ENCODE data around the gene KRTAP16-1.

KRTAP16-1 gene

DNA sequence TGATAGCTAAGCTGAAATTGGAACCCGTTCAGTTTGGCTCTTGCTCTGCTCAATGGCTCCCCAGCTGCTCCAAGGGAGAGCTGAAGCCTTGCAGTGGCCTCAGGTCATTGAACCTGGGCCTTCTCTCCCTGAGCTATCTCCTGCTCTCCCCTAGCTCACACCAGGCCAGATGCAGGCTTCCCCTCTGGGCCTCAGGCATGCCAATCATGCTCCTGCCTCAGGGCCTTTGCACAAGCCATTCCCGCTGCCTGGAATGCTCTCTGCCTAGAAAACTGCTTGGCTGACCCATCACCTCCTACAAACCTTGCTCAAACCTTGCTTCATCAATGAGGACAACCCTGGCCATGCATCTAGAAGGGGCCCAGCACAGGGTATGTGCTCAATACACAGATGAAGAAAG is 23.1 kb upstream of the KRTAP16-1 start:
- no peak for DNase-seq
- in situ Hi-C loops (cut with MboI; ENCODE audit: low pct_unique_long_range_greater_than_20kb, low sequenced_read_pairs), result no loop called here

DNA sequence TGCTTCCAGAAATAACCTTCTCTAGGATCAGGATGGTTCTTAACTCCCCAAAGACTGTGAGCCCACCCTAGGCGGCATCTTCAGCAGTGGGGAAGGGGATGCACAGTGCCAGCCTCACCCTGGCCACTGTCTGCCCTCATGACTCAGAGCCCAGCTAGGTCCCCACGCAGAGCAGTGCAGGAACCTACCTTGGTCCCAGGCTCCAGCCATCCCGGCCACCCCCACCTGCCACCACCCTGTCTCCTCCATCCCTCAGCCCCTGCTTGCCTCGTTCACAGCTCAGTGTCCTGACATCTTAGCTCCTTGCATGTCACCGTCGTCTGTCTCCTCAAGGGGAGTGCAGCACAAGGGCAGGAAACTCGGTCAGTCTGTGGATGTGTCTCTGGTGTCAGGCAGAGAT is 22.5 kb upstream of the KRTAP16-1 start:
- no peak for DNase-seq
- in situ Hi-C loops (cut with MboI; ENCODE audit: low pct_unique_long_range_greater_than_20kb, low sequenced_read_pairs), result no loop called here

DNA sequence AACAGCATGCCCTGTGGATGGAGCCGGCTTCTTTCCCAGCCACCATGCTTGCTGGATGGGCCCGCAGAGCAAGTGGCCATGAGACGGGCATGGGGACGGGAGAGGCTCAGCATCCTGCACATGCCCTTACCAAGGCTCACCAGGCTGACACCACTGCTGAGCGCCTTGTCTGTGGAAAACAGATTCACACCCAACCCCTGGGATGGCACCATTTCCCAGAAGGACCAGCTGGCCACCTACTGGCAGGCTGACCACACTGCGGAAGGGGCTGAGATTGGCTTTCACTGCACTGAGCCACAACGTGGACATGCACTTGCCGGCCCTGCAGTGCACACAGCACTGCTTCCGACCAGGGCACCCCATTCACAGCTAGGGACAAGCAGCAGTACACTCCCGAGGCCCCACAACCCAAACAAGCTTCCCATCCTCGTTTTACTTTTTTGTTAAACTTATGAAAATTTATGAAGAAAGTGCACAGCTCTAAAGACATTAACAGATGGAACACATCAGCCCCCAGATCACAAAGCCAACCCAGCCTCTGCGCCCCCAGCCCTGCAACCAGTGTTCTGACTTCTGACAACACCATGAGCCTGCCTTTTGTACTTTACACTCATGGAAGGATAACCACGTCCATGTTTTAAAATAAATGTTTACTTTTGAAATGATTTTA is 20.3 kb upstream of the KRTAP16-1 start:
- in situ Hi-C loops (cut with MboI; ENCODE audit: low pct_unique_long_range_greater_than_20kb, low sequenced_read_pairs), result no loop called here
- DNase-seq, result peak; percentile 30

DNA sequence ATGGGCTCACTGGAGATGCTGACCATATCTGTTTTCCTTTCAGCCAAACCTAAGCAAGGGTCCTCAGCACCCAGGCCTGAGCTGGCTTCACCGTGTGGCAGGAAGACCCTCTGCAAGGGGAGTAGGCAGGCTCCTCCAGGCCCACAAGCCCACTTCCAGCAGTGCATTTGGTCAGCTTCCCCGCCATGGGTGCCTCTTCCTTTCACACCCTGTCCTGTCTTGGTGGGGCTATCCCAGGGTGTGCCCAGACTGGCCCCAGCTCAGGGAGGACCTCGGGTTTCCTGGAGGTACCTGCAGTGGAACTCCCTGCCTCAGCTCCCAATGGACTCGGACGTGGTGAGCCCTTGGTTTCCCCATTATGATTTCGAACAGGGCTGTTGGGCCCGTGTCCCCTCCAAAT is 19.1 kb upstream of the KRTAP16-1 start:
- DNase-seq, result no peak
- in situ Hi-C loops (cut with MboI; ENCODE audit: low pct_unique_long_range_greater_than_20kb, low sequenced_read_pairs), result no loop called here

DNA sequence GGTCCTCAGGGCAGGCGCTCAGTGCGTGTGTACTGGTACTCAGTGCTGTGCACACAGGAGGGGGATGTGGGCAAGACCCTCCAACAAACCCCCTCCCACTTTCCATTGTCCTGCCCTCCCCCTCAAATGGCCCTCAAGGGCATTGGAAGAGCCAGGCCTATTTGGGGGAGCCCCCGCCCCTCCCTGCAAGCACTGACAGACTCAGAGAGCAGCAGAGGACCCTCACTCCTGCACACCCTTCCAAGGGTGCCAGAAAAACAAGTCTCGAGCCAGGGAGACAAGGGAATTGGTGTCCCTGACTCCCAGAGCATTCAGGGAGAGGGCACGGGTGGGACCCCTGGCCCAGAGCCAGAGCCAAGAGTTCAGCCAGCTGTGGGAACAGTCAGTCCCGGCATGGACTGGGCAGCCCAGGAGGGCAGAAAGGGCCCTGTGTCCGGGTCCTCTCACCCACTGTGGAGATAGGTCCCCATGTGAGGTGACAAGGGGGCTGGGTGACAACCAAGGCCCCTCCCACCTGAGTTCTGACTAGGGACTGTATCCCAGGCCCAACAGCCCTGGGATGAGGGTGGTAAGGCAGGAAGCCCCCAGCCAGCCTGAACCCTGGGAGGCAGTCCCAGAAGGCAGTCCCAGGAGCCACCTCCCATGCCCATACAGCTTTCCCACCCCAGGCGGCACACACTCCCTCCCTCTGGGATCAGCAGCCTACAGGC is 18.5 kb upstream of the KRTAP16-1 start:
- in situ Hi-C loops (cut with MboI; ENCODE audit: low pct_unique_long_range_greater_than_20kb, low sequenced_read_pairs), result no loop called here
- no peak for DNase-seq

DNA sequence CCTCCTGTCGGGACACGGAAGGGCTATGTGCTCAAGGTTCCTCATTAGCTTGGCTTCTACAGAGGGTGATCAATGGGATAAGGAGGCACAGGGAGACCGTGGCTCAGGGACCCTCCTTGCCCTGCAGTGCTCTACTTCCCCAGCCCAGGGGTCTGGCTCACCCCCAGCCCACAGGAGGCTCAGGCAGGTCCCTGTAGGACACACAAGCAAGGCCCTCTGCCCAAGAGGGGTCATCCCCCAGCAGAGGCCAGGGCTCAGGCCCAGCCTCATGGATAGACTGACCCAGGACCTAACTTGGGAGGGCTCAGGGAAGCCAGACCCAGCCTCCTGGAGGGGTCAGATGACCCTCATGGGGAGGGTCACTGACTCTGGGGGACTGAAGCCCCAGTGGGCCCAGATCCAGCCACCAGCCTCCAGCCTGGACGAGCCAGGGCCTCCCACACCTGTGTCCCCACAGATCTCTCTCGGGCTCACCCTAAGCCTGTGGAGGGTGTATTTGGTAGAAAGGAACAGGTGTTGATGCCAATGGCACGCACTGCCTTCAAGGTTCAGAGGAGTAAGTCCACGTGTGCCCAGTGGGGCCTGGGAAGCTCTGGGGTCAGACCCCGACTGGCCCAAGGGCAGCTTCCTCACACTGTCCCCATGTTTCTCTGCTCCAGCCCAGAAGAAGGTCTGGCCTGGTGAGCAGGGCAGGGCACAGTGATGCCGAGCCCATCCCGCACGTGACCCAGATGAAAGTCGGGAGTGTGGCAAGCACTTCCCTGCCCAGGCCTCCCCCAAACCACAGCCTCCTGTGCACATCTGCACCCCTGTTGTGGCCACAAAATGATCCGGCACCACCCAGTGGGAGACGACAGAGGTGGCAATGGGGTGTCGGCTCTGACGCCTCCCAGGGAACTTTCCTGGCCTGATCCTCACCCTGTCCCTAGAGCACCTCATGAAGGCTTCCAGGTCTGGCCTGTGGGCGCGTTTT is 17.4 kb upstream of the KRTAP16-1 start:
- DNase-seq, result no peak
- in situ Hi-C loops (cut with MboI; ENCODE audit: low pct_unique_long_range_greater_than_20kb, low sequenced_read_pairs), result no loop called here

DNA sequence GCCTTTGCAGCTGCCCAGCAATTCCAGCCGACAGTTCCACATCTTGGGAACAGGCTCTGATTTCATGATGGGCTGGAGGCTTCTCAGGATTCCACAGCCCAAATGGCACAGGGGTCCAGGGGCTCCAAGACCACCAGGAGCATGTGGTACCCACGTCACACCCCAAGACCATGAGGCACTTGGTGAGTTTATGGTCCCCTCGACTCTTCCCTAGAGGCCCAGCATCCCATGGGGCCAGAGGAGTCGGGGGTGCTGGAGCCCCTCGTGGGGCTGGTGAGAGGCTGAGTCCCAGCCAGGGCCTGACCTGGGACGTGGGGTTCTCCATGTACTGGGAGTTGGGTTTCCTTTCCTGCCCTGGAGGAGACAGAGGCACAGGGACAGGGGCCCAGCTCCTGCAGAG is 16.5 kb upstream of the KRTAP16-1 start:
- in situ Hi-C loops (cut with MboI; ENCODE audit: low pct_unique_long_range_greater_than_20kb, low sequenced_read_pairs), result no loop called here
- DNase-seq, result no peak

DNA sequence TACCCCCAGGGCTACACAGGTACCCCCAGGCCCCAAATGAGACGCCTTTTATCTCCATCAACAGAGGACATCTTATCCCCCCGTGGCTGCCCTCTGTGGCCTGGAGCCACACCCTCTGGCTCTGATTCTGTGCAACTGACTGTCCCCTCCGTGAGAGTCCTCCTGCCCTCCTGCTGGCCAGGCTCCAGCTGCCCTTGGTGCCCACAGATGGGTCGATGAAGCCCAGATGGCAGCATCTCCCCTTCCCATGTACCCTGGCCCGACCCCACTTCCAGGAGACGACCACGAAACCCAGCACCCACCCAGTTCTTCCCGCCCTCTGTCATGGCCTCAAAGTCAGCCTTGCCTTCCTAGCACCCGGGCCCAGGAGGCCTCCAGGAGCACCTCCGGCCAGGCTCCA is 16.0 kb upstream of the KRTAP16-1 start:
- no peak for DNase-seq
- in situ Hi-C loops (cut with MboI; ENCODE audit: low pct_unique_long_range_greater_than_20kb, low sequenced_read_pairs), result no loop called here

DNA sequence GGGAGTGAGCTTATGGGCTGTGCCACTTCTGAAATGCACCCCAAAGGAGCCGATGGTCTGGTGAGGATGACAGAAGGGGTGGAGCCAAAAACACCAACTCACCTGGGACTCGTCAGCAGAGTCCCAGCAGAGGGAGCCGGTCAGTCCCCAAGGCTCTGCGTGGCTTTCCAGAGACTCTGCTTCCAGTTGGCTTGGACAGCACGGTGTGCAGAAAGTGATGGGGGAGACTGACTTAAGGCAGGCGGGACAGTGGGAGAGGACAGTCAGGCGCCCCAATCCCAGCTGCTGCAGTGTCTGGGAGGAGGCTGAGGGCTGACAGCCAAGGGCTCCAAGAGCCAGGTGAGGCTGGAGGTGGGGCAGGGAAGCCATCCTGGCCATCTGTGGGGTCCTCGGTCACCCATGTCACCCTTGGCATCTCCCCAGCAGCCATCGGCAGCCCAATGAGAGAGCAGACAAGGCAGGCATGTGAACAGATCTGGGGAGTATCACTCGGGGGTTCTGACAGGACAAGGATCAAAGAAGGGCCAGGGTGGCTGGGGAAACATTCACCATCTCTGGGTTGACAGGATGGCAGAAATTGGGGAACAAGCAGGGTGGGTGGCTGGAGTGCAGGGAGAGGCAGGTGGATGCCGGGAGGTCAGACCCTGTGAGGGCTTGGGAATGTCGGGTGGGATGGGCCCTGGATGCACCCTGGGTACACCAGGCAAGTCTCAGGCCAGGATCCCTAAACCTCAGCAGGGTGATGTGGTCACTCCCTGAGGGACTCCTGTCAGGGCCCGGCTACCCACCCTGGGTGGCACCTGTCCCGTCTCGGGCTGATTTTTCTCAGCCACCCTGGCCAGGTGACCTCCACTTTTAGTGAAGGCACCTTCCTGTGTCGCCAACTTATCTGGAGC is 15.3 kb upstream of the KRTAP16-1 start:
- DNase-seq, result no peak
- in situ Hi-C loops (cut with MboI; ENCODE audit: low pct_unique_long_range_greater_than_20kb, low sequenced_read_pairs), result loop anchor here (25.0 kb wide), 1 partner anchor 412 kb away; no protein-coding TSS in a partner anchor

DNA sequence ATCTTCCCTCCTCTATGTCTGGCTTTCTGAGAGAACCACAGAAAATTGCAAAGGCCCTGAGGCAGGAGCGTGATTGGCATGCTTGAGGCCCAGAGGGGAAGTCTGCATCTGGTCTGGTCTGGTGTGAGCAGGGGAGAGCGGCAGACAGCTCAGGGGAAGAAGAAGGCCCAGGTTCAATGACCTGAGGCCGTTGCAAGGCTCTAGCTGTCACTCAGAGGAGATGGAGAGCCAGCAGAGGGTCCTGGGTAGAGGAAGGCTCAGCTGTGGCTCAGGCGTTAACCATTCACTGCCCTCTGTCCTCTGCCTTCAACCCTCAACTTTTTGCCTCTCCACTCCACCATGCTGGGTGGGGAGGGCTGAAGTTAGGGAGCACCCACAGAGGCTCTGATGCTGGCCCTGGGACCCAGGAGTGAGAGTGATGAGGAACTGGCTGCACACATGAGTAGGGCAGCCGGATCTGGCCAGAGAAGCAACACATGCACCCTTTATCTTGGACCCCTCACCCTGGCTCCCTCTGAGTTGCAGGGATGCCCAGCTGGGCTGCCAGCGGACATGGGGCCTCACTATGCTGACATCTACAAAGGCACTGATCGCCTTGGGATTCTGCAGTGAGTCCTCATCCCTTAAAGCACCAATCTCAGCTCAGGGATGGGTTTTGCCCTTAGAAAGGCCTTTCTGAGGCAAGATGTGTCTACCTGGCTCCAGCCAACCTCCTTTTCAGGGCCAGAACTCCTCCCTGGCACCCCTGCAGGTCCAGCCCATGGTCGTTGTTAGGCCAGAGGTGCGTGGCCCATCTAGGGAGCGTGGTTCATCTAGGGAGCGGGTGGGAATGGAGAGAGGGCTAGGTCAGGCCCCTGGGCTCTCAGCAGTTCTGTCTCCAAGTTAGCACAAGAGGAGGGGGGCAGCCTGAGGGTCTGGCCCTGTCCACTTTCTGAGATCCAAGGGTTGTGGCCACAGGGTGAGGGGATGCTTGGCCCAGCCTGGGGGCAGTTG is 14.1 kb upstream of the KRTAP16-1 start:
- in situ Hi-C loops (cut with MboI; ENCODE audit: low pct_unique_long_range_greater_than_20kb, low sequenced_read_pairs), result loop anchor here (25.0 kb wide), 1 partner anchor 411 kb away; no protein-coding TSS in a partner anchor
- DNase-seq, result no peak

DNA sequence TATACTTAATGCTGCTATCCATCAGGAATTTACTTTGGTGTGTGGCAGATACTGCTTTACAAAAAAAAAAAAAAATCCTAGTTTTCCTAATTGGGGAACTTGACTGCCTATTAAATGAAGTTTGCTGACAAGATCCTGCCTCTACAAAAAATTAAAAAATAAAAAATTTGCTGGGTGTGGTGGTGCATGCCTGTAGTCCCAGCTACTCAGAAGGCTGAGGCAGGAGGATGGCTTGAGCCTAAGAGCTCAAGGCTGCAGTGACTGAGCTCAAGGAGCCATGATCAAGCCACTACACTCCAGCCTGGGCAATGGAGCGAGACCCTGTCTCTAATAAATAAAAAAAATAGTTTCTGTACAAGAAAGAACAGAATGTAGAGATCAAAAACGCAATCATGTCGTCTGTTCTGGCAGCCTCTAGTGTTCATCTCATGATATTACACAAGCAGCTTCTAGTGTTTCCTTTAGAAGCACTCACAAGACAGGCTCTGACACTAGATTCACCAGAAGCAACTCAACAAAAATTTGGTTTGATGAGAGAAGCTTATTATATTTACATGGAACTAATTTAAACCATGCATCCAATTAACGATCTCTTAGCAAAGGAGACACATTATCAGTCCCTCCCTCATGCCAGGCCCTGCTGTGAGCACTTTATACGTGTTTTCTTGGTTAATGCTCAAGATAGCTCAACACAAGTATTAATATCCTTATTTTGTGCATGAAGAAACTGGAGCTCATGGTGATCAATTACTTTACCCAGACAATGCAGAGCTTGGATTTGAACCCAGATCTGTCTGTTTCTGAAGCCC is 13.2 kb upstream of the KRTAP16-1 start:
- peak; percentile 51 for DNase-seq
- in situ Hi-C loops (cut with MboI; ENCODE audit: low pct_unique_long_range_greater_than_20kb, low sequenced_read_pairs), result loop anchor here (25.0 kb wide), 1 partner anchor 410 kb away; no protein-coding TSS in a partner anchor

DNA sequence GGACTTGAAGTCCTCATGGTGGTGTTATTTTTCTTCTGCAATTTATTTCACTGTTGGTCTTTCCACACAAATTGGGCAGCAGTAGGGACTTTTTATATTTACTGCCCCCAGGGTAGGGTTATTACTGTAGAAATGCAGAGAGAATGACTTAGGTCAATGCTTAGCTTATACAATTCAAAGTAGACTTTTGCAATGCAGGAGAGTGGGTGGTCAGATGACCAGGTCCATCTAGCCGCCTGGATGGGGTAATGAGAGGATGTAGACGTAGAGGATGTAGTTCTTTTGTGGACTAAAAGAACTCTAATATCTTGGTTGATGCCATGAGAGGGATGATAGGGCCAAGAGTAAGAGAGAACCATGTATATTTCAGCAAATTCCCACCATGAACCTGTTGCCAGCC is 9.1 kb upstream of the KRTAP16-1 start:
- no peak for DNase-seq
- in situ Hi-C loops (cut with MboI; ENCODE audit: low pct_unique_long_range_greater_than_20kb, low sequenced_read_pairs), result loop anchor here (25.0 kb wide), 1 partner anchor 406 kb away; no protein-coding TSS in a partner anchor

DNA sequence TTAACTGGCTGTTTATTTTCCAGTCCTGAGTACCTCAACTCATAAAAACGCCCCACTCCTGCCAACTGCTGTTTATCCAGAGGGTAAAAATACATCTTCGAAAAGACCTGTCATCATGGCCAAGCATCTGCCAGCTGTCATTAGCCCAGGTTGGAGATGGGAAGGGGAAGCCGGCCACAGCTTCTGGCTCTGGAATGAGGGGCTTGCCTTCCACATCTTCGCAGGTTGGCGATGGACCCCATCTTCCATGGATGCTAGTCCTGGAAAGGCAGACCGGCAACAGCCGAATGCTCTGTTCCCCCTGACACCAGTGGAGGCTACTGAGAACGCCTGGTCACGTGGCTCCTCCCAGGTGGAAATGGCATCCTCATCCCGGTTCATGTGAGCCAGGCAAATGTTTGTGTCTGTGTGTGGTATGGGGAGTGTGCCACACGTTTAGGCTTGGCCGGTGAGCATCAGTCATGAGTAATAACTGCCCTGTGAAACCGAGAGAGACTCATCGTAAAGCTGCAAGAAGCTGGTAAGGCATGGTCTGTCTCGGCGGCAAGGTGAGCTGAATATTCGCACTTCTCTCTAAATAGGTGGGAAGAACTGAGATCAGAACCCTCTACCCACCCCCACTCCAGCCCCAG is 6.8 kb upstream of the KRTAP16-1 start:
- no peak for DNase-seq
- in situ Hi-C loops (cut with MboI; ENCODE audit: low pct_unique_long_range_greater_than_20kb, low sequenced_read_pairs), result loop anchor here (25.0 kb wide), 1 partner anchor 404 kb away; no protein-coding TSS in a partner anchor

DNA sequence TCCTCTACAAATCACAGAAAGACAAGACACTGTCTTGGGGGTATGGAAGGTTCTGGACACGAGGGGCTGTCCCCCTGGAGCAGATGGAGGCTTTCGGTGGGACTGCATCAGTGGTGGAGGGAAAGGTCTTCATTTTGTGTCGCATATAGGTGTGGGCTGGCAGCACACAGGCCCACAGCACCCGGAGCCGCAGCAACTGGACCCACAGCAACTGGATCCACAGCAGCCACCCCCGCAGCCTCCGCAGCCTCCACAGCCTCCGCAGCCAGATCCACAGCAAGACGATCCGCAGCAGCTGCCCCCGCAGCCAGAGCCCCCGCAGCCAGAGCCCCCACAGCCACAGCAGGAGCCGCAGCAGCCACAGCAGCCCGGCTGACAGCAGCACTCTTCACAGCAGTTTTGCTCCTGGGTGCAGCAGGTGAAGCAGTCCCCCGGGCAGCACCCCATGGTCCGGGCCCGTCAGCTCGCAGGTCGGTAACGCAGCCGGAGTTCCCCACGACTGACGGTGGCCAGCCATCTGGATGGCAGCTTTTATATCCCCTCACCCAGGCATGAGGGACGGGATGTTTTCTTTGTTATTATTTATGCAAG is 6.2 kb upstream of the KRTAP16-1 start, which contains the start of gene KRTAP17-1:
Gene KRTAP17-1, minus strand, starts transcription at position 507 of the 591 bp plus-strand sequence. Its CDS starts 60 bp downstream, at position 447.
- no peak for DNase-seq
- in situ Hi-C loops (cut with MboI; ENCODE audit: low pct_unique_long_range_greater_than_20kb, low sequenced_read_pairs), result loop anchor here (25.0 kb wide), 1 partner anchor 403 kb away; no protein-coding TSS in a partner anchor

DNA sequence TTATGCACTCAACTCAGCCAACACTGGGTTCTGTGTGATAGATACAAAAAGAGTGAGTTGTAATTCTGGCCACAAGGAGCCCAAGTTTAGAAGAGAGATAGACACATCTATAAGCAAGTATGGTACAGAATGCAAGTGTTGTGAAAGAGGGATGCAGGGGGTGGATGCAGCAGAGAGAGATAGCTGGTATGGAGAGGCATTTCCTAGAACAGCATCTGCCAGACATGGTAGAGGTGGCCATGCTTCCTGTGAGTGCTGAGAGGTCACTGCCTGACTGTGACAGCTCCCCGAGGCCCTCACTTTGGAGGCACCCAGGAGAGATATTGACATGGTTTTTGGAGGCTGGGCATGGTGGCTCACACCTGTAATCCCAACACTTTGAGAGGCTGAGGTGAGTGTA is 2.0 kb upstream of the KRTAP16-1 start:
- no peak for DNase-seq
- in situ Hi-C loops (cut with MboI; ENCODE audit: low pct_unique_long_range_greater_than_20kb, low sequenced_read_pairs), result loop anchor here (25.0 kb wide), 1 partner anchor 399 kb away; no protein-coding TSS in a partner anchor

All from KBM-7 (cell line).